WTC11 (cell line): ENCODE data around the gene SBSN. TPM values are rescaled to one million over a fixed set of nuclear protein-coding genes. Genes with fewer than 3 reads are reported as not detected.

Source experiments
- ATAC-seq: fragments of 200-7000 bp; cut with Tn5 transposase; 2 replicates; pipeline ENCODE4 v1.10.0; 2021; ENCODE audit warnings: mild to moderate bottlenecking, moderate library complexity
- CTCF ChIA-PET: fragments of 300-600 bp; sonication (Branson Sonifier 250); formaldehyde crosslinking; loops from one replicate; lab custom pipeline; 2021; ENCODE audit warnings: antibody characterized with exemption; lab: Charles Lee
- POLR2A ChIA-PET: fragments of 350-600 bp; sonication (Branson Sonifier 250); formaldehyde crosslinking; loops from one replicate; lab custom pipeline; 2021; ENCODE audit warnings: antibody characterized with exemption; lab: Charles Lee
- DNase-seq: peaks from one replicate; pipeline ENCODE4 v3.0.0; 2021; ENCODE audit warnings: low spot score
- H3K27ac Mint-ChIP-seq: 2 replicates; pipeline ENCODE4 v1.8.0; 2021; ENCODE audit warnings: mixed read lengths
- H3K27me3 Mint-ChIP-seq: 2 replicates; pipeline ENCODE4 v1.8.0; 2021; ENCODE audit warnings: low read depth, mild to moderate bottlenecking, moderate library complexity, mixed read lengths
- H3K36me3 Mint-ChIP-seq: 2 replicates; pipeline ENCODE4 v1.8.0; 2021; ENCODE audit warnings: mixed read lengths
- H3K4me1 Mint-ChIP-seq: 2 replicates; pipeline ENCODE4 v1.8.0; 2022; ENCODE audit warnings: mixed read lengths
- H3K4me3 Mint-ChIP-seq: 2 replicates; pipeline ENCODE4 v1.8.0; 2021; ENCODE audit warnings: mild to moderate bottlenecking, moderate library complexity, mixed read lengths
- H3K9me3 Mint-ChIP-seq: 2 replicates; pipeline ENCODE4 v1.8.0; 2021; ENCODE audit warnings: mixed read lengths
- CREB1 ChIP-seq: sonication (generic); formaldehyde crosslinking; IDR thresholded peaks from 2 replicates; pipeline ENCODE4 v1.8.0; 2023; ENCODE audit warnings: mild to moderate bottlenecking, missing genetic modification reagents
- CREM ChIP-seq: sonication (generic); formaldehyde crosslinking; IDR thresholded peaks from 2 replicates; pipeline ENCODE4 v1.8.1; 2022; ENCODE audit warnings: mild to moderate bottlenecking, missing genetic modification reagents, moderate library complexity
- FOXJ3 ChIP-seq: sonication (generic); formaldehyde crosslinking; IDR thresholded peaks from 2 replicates; pipeline ENCODE4 v1.9.0; 2021; ENCODE audit warnings: missing genetic modification reagents, mild to moderate bottlenecking, borderline replicate concordance
- GABPB1 ChIP-seq: sonication (generic); formaldehyde crosslinking; IDR thresholded peaks from 2 replicates; pipeline ENCODE4 v1.8.1; 2023; ENCODE audit warnings: mild to moderate bottlenecking, missing genetic modification reagents
- JAZF1 ChIP-seq: fragments of 250-450 bp; sonication (Bioruptor Pico); IDR thresholded peaks from 2 replicates; pipeline ENCODE4 v1.9.0; 2021; ENCODE audit warnings: moderate library complexity, mild to moderate bottlenecking, inconsistent platforms
- MXD4 ChIP-seq: fragments of 250-450 bp; sonication (Bioruptor Pico); IDR thresholded peaks from 2 replicates; pipeline ENCODE4 v1.8.0; 2021; ENCODE audit warnings: mild to moderate bottlenecking, moderate library complexity, borderline replicate concordance
- NFATC4 ChIP-seq: fragments of 250-450 bp; sonication (Bioruptor Pico); IDR thresholded peaks from 2 replicates; pipeline ENCODE4 v1.9.0; 2021; ENCODE audit warnings: mild to moderate bottlenecking
- NFE2L1 ChIP-seq: sonication (generic); formaldehyde crosslinking; IDR thresholded peaks from 2 replicates; pipeline ENCODE4 v1.8.1; 2023; ENCODE audit warnings: missing genetic modification reagents
- PRRX2 ChIP-seq: fragments of 250-450 bp; sonication (Bioruptor Pico); IDR thresholded peaks from 2 replicates; pipeline ENCODE4 v1.8.0; 2021; ENCODE audit warnings: mild to moderate bottlenecking
- SMAD4 ChIP-seq: sonication (generic); formaldehyde crosslinking; IDR thresholded peaks from 2 replicates; pipeline ENCODE4 v1.8.0; 2022; ENCODE audit warnings: mild to moderate bottlenecking, missing genetic modification reagents
- TEAD4 ChIP-seq: sonication (generic); formaldehyde crosslinking; IDR thresholded peaks from 2 replicates; pipeline ENCODE4 v1.8.0; 2022; ENCODE audit warnings: mild to moderate bottlenecking, missing genetic modification reagents
- ZNF121 ChIP-seq: sonication (generic); formaldehyde crosslinking; IDR thresholded peaks from 2 replicates; pipeline ENCODE4 v1.8.0; 2023; ENCODE audit warnings: missing genetic modification reagents
- ZNF263 ChIP-seq: sonication (generic); formaldehyde crosslinking; IDR thresholded peaks from 2 replicates; pipeline ENCODE4 v1.8.1; 2022; ENCODE audit warnings: low read depth, mild to moderate bottlenecking, moderate library complexity, missing genetic modification reagents
- ZNF396 ChIP-seq: fragments of 250-450 bp; sonication (Bioruptor Pico); IDR thresholded peaks from 2 replicates; pipeline ENCODE4 v1.8.0; 2021; ENCODE audit warnings: mild to moderate bottlenecking, moderate library complexity, borderline replicate concordance
- ZNF416 ChIP-seq: fragments of 250-450 bp; sonication (Bioruptor Pico); IDR thresholded peaks from 2 replicates; pipeline ENCODE4 v1.9.0; 2021; ENCODE audit warnings: mild to moderate bottlenecking, inconsistent platforms
- total RNA-seq: library from RNA; stranded (reverse); gene quantifications from 3 replicates; pipeline ENCODE4 v1.2.3, GENCODE V29; 2021
- TF ChIP-seq, protein P1 (sequence below): sonication (generic); formaldehyde crosslinking; IDR thresholded peaks from 2 replicates; pipeline ENCODE4 v1.8.1; 2022; ENCODE audit warnings: mild to moderate bottlenecking, moderate library complexity, missing genetic modification reagents
- TF ChIP-seq, protein P2 (sequence below): sonication (generic); formaldehyde crosslinking; IDR thresholded peaks from 2 replicates; pipeline ENCODE4 v1.8.1; 2023; ENCODE audit warnings: mild to moderate bottlenecking, moderate library complexity, missing genetic modification reagents
- TF ChIP-seq, protein P3 (sequence below): sonication (generic); formaldehyde crosslinking; IDR thresholded peaks from 2 replicates; pipeline ENCODE4 v1.8.0; 2023; ENCODE audit warnings: mild to moderate bottlenecking, missing genetic modification reagents
- TF ChIP-seq, protein P4 (sequence below): fragments of 250-450 bp; sonication (Bioruptor Pico); IDR thresholded peaks from 2 replicates; pipeline ENCODE4 v1.9.0; 2021; ENCODE audit warnings: moderate library complexity, mild to moderate bottlenecking, inconsistent platforms, borderline replicate concordance
- TF ChIP-seq, protein P5 (sequence below): sonication (generic); formaldehyde crosslinking; IDR thresholded peaks from 2 replicates; pipeline ENCODE4 v1.8.1; 2023; ENCODE audit warnings: mild to moderate bottlenecking, missing genetic modification reagents
- TF ChIP-seq, protein P6 (sequence below): sonication (generic); formaldehyde crosslinking; IDR thresholded peaks from 2 replicates; pipeline ENCODE4 v1.8.0; 2022; ENCODE audit warnings: mild to moderate bottlenecking, missing genetic modification reagents
- TF ChIP-seq, protein P7 (sequence below): sonication (generic); formaldehyde crosslinking; IDR thresholded peaks from 2 replicates; pipeline ENCODE4 v1.8.1; 2023; ENCODE audit warnings: mild to moderate bottlenecking, missing genetic modification reagents, moderate library complexity
- TF ChIP-seq, protein P8 (sequence below): sonication (generic); formaldehyde crosslinking; IDR thresholded peaks from 2 replicates; pipeline ENCODE4 v1.8.0; 2022; ENCODE audit warnings: mild to moderate bottlenecking, missing genetic modification reagents
- TF ChIP-seq, protein P9 (sequence below): fragments of 250-450 bp; sonication (Bioruptor Pico); IDR thresholded peaks from 2 replicates; pipeline ENCODE4 v2.1.2; 2022; ENCODE audit warnings: mild to moderate bottlenecking, moderate library complexity

Gene SBSN
- total RNA-seq, 1 experiment from 2014 or later = 0.15 TPM

DNA sequence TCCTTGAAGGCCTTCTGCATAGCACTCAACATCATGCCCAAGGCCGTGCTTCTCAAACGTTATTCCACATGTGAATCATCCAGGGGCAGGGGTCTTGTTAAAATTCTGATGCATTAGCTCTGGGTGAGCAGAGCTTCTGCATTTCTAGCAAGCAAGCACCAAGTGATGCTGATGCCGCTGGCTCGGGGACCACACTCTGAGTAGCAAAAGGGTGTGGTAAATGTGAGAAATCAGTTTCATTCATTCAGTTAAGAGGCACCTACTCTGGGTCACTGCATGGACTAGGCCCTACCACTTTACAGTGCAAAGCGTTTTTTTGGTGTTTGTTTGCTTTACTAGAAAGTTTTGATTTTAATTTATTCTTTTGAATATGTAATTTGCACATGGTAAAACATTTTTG is 45.0 kb downstream of the SBSN start:
- ChIA-PET POLR2A (no interaction called here), CTCF (interaction anchor here (0.6 kb wide), 1 partner anchor 12 kb away, joined by 3 read pairs; no protein-coding TSS in a partner anchor)
- H3K9me3 Mint-ChIP-seq = peaks cover 3% of the 10 kb centered on the region; the same call in 1 of the 2 replicates
- H3K4me3 Mint-ChIP-seq = no peak overlapping the region
- DNase-seq (no peak), ATAC-seq (no peak)
- no peaks in the 10 kb centered on the region for H3K4me1 Mint-ChIP-seq
- no peaks in the 10 kb centered on the region for H3K36me3 Mint-ChIP-seq
- peaks cover 14% of the 10 kb centered on the region for H3K27me3 Mint-ChIP-seq
- H3K27ac Mint-ChIP-seq = no peak overlapping the region
- TF ChIP-seq PRRX2 (CRISPR knock-in tag) = no peak
- TF ChIP-seq MXD4 (CRISPR knock-in tag) = no peak
- TF ChIP-seq, protein P1, sequence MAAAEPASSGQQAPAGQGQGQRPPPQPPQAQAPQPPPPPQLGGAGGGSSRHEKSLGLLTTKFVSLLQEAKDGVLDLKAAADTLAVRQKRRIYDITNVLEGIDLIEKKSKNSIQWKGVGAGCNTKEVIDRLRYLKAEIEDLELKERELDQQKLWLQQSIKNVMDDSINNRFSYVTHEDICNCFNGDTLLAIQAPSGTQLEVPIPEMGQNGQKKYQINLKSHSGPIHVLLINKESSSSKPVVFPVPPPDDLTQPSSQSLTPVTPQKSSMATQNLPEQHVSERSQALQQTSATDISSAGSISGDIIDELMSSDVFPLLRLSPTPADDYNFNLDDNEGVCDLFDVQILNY = no peak
- TF ChIP-seq, protein P2, sequence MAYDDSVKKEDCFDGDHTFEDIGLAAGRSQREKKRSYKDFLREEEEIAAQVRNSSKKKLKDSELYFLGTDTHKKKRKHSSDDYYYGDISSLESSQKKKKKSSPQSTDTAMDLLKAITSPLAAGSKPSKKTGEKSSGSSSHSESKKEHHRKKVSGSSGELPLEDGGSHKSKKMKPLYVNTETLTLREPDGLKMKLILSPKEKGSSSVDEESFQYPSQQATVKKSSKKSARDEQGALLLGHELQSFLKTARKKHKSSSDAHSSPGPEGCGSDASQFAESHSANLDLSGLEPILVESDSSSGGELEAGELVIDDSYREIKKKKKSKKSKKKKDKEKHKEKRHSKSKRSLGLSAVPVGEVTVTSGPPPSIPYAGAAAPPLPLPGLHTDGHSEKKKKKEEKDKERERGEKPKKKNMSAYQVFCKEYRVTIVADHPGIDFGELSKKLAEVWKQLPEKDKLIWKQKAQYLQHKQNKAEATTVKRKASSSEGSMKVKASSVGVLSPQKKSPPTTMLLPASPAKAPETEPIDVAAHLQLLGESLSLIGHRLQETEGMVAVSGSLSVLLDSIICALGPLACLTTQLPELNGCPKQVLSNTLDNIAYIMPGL = no peak
- TF ChIP-seq CREB1 (CRISPR knock-in tag) = no peak
- TF ChIP-seq TEAD4 = no peak
- no peak for TF ChIP-seq JAZF1 (CRISPR knock-in tag)
- TF ChIP-seq, protein P3, sequence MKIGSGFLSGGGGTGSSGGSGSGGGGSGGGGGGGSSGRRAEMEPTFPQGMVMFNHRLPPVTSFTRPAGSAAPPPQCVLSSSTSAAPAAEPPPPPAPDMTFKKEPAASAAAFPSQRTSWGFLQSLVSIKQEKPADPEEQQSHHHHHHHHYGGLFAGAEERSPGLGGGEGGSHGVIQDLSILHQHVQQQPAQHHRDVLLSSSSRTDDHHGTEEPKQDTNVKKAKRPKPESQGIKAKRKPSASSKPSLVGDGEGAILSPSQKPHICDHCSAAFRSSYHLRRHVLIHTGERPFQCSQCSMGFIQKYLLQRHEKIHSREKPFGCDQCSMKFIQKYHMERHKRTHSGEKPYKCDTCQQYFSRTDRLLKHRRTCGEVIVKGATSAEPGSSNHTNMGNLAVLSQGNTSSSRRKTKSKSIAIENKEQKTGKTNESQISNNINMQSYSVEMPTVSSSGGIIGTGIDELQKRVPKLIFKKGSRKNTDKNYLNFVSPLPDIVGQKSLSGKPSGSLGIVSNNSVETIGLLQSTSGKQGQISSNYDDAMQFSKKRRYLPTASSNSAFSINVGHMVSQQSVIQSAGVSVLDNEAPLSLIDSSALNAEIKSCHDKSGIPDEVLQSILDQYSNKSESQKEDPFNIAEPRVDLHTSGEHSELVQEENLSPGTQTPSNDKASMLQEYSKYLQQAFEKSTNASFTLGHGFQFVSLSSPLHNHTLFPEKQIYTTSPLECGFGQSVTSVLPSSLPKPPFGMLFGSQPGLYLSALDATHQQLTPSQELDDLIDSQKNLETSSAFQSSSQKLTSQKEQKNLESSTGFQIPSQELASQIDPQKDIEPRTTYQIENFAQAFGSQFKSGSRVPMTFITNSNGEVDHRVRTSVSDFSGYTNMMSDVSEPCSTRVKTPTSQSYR (CRISPR knock-in tag) = no peak
- no peak for TF ChIP-seq ZNF263 (CRISPR knock-in tag)
- TF ChIP-seq FOXJ3 (CRISPR knock-in tag) = no peak
- TF ChIP-seq SMAD4 (CRISPR knock-in tag) = no peak
- TF ChIP-seq, protein P4, sequence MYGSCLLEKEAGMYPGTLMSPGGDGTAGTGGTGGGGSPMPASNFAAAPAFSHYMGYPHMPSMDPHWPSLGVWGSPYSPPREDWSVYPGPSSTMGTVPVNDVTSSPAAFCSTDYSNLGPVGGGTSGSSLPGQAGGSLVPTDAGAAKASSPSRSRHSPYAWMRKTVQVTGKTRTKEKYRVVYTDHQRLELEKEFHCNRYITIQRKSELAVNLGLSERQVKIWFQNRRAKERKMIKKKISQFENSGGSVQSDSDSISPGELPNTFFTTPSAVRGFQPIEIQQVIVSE (CRISPR knock-in tag) = no peak
- no peak for TF ChIP-seq CREM
- TF ChIP-seq ZNF416 (CRISPR knock-in tag) = no peak
- no peak for TF ChIP-seq GABPB1
- no peak for TF ChIP-seq ZNF121
- TF ChIP-seq, protein P5, sequence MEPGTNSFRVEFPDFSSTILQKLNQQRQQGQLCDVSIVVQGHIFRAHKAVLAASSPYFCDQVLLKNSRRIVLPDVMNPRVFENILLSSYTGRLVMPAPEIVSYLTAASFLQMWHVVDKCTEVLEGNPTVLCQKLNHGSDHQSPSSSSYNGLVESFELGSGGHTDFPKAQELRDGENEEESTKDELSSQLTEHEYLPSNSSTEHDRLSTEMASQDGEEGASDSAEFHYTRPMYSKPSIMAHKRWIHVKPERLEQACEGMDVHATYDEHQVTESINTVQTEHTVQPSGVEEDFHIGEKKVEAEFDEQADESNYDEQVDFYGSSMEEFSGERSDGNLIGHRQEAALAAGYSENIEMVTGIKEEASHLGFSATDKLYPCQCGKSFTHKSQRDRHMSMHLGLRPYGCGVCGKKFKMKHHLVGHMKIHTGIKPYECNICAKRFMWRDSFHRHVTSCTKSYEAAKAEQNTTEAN (CRISPR knock-in tag) = no peak
- TF ChIP-seq NFATC4 = no peak

DNA sequence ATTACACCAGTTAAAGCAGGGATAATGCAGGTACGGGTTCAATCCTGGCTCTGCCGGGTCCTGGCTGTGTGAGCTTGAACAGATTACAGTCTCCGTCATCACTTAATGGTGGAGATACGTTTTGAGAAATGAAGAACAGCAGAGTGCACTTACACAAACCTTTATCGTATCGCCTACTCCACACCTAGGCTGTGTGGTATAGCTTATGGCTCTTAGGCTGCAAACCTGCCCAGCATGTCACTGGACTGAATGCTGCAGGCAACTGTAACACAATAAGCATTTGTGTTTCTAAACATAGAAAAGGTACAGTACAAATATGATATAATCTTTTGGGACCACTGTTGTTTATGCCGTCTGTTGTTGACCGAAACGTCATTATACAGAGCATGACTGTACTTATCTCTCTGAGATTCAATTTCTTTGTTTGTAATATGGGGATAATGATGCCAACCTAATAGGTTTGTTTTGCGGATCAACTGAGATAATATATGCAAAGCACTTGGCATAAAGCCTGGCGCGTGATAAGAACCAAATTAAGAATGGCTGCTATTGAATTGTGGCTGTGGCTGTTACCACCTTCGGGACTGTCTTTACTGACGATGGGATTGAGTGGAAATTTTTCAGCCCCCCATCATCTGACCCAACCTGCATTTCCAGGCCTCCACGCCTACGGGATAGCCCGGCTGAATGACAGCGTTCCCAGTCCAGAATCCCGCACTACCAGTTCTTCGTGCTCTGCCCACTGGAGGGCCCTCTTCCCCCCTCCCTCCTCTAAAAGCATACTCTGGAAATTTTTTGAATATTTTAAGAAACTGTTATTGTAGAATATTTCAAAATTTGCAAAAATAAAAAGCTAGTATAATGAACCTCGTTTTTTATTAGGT is 49.1 kb downstream of the SBSN start:
- H3K9me3 Mint-ChIP-seq = peaks cover 3% of the 10 kb centered on the region; the same call in 1 of the 2 replicates
- no peaks in the 10 kb centered on the region for H3K4me1 Mint-ChIP-seq
- ATAC-seq (no peak), DNase-seq (no peak)
- no peak overlapping the region for H3K4me3 Mint-ChIP-seq
- H3K27ac Mint-ChIP-seq = no peak overlapping the region
- H3K36me3 Mint-ChIP-seq = no peaks in the 10 kb centered on the region
- CTCF ChIA-PET = interaction anchor here (2.7 kb wide), 1 partner anchor 16 kb away, joined by 13 read pairs; no protein-coding TSS in a partner anchor
- POLR2A ChIA-PET = no interaction called here
- H3K27me3 Mint-ChIP-seq = peaks cover 6% of the 10 kb centered on the region
- TF ChIP-seq, protein P6, sequence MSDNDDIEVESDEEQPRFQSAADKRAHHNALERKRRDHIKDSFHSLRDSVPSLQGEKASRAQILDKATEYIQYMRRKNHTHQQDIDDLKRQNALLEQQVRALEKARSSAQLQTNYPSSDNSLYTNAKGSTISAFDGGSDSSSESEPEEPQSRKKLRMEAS = no peak
- TF ChIP-seq ZNF396 (no peak), NFE2L1 (CRISPR knock-in tag) (no peak)
- TF ChIP-seq, protein P7, sequence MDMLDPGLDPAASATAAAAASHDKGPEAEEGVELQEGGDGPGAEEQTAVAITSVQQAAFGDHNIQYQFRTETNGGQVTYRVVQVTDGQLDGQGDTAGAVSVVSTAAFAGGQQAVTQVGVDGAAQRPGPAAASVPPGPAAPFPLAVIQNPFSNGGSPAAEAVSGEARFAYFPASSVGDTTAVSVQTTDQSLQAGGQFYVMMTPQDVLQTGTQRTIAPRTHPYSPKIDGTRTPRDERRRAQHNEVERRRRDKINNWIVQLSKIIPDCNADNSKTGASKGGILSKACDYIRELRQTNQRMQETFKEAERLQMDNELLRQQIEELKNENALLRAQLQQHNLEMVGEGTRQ = no peak
- TF ChIP-seq, protein P8, sequence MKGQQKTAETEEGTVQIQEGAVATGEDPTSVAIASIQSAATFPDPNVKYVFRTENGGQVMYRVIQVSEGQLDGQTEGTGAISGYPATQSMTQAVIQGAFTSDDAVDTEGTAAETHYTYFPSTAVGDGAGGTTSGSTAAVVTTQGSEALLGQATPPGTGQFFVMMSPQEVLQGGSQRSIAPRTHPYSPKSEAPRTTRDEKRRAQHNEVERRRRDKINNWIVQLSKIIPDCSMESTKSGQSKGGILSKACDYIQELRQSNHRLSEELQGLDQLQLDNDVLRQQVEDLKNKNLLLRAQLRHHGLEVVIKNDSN (CRISPR knock-in tag) = no peak
- TF ChIP-seq, protein P9, sequence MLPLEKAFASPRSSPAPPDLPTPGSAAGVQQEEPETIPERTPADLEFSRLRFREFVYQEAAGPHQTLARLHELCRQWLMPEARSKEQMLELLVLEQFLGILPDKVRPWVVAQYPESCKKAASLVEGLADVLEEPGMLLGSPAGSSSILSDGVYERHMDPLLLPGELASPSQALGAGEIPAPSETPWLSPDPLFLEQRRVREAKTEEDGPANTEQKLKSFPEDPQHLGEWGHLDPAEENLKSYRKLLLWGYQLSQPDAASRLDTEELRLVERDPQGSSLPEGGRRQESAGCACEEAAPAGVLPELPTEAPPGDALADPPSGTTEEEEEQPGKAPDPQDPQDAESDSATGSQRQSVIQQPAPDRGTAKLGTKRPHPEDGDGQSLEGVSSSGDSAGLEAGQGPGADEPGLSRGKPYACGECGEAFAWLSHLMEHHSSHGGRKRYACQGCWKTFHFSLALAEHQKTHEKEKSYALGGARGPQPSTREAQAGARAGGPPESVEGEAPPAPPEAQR (CRISPR knock-in tag) = no peak
